ENCODE results near the gene UPF3A.

DNA sequence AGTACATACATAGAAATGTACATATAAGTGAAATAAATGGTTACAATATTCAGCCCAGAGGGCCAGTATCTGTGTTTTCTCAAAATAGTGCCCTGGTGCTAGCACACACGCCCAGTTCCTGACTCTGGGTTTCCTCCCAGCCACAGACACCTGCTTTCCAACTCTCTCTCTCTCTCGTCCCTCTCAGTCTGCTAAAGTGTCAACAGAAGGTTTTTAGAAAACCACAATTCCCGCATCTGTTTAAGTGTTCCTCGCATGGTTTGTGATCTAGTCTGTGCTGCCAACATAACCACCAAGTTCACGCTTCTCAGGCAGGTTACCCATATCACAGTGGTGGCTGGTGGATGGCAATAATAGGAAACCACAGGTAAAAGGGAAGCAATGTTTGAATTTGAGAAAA lies 17.8 kb upstream of the UPF3A start:
- TF ChIP-seq CTCF (IDR thresholded peaks at IDR 0.05) (no peak), POLR2AphosphoS5 (IDR thresholded peaks at IDR 0.05) (no peak), POLR2A (IDR thresholded peaks at IDR 0.05) (no peak), EP300 (IDR thresholded peaks at IDR 0.05) (no peak)

All from upper lobe of left lung (tissue), 4 donors.